ENCODE data around the gene WDR38. TPM values are rescaled to one million over a fixed set of nuclear protein-coding genes. Genes with fewer than 3 reads are reported as not detected.

WDR38 gene
- polyA plus RNA-seq, 1 experiment = not detected

DNA sequence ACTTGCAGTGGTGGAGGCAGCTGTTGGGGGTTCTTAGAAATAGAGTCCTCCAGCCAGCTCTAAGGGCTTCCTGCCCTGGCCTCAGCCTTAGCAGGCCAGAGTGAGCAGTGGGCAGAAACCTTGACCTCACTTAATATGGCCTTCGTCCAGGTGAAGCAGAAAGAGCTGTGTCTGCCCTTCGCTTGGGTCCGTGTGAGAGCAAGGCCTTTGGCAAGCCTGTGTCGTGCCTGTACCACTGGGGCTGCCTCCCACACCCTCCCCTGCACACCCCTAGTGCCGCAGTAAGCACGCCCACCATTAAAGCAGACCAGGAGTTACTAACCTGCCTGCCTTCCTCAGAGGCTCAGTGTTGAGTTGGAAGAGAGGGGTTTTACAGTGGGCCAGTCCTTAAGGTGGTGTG is 22.2 kb downstream of the WDR38 start:
- H3K4me3 ChIP-seq (ENCODE audit: low read depth, low read length) = no peak overlapping the region
- no peak for DNase-seq (ENCODE audit: low read depth, low spot score)
- TF ChIP-seq, protein P1, sequence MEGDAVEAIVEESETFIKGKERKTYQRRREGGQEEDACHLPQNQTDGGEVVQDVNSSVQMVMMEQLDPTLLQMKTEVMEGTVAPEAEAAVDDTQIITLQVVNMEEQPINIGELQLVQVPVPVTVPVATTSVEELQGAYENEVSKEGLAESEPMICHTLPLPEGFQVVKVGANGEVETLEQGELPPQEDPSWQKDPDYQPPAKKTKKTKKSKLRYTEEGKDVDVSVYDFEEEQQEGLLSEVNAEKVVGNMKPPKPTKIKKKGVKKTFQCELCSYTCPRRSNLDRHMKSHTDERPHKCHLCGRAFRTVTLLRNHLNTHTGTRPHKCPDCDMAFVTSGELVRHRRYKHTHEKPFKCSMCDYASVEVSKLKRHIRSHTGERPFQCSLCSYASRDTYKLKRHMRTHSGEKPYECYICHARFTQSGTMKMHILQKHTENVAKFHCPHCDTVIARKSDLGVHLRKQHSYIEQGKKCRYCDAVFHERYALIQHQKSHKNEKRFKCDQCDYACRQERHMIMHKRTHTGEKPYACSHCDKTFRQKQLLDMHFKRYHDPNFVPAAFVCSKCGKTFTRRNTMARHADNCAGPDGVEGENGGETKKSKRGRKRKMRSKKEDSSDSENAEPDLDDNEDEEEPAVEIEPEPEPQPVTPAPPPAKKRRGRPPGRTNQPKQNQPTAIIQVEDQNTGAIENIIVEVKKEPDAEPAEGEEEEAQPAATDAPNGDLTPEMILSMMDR (IDR thresholded peaks at IDR 0.05; ENCODE audit: low read depth, low read length) = no peak
- H3K27ac ChIP-seq (ENCODE audit: low read depth, low read length) = peak overlapping the region; percentile 2
- H3K27me3 ChIP-seq (ENCODE audit: control insufficient read depth, insufficient read depth, low read length) = no peaks in the 10 kb centered on the region
- CTCF ChIA-PET = no interaction called here
- POLR2A ChIA-PET = no interaction called here
- no peaks in the 10 kb centered on the region for H3K9me3 ChIP-seq (ENCODE audit: control insufficient read depth, insufficient read depth, low read length)

DNA sequence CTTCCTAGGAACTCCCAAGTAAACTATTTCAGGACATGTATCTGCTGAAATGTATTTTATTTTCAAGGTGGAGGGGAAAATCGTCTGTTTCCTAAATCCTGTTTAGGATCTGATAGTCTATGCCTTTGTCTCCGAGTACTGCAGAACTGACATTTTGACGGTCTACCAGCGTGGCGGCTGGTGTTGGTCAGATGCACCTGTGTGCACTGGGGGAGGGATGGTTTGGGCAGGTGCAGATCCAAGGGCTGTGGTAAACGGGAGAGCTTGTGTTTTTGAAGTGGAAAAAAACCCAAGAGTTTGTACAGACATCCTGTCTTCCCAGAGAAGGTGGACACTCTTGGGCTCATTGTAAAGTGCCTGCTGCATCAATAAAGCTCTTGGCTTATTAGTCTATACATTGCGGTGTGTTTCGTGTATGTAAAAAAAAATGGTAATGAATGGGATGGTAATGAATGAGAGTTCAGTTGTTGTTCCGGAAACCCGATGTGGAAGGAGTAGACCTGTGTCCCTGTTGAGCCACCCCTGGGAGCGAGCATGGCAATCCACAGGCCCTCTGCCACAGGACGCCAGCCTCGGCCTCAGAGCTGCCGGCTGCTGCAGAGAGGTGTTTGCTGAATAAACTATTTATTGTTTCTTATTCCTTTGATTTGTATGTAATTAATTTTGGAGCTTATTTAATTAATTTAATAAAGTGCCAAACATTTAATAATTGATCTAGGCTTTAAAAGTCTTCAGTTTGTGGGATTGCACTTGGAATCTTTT is 23.9 kb downstream of the WDR38 start:
- POLR2A ChIA-PET = interaction anchor here (1.0 to 1.4 kb wide), 2 partner anchors 15 kb away, joined by 7 to 10 read pairs; partner anchors contain the start of genes ARPC5L and RPL35
- CTCF ChIA-PET = interaction anchor here (0.5 to 1.7 kb wide), 5 partner anchors 17 to 491 kb away, joined by 3 to 7 read pairs (median 3); partner anchors contain the start of gene WDR38
- H3K27ac ChIP-seq (ENCODE audit: low read depth, low read length) = no peak overlapping the region

DNA sequence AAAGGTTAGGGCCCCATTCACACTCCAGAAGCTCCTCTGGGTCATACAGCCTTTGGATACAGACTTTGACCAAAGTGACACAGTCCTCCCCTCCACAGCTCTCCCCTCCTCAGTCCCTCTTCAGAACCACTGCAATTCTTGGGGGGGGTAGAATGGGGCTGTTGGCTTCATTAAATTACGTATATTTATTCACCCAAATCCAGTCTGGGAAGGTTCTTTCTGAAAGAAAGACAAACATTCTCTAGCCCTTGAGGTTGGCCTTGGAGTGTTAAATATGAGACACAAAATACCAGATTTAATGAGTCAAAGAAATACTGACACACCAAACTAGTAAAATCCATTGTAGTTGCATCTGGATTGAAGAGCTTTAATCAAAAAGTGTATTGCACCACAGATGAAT is 24.8 kb downstream of the WDR38 start:
- Histone ChIP-seq H3K9me3 (ENCODE audit: control insufficient read depth, insufficient read depth, low read length) (no peaks in the 10 kb centered on the region; the same call in 1 of the 2 replicates), H3K27ac (ENCODE audit: low read depth, low read length) (no peak overlapping the region), H3K27me3 (ENCODE audit: control insufficient read depth, insufficient read depth, low read length) (no peaks in the 10 kb centered on the region), H3K4me3 (ENCODE audit: low read depth, low read length) (no peak overlapping the region)
- DNase-seq (ENCODE audit: low read depth, low spot score) = no peak
- ChIA-PET CTCF (interaction anchor here (0.9 to 1.7 kb wide), 3 partner anchors 16 to 25 kb away, joined by 3 to 7 read pairs (median 3); partner anchors contain the start of gene WDR38), POLR2A (interaction anchor here (1.0 to 1.2 kb wide), 2 partner anchors 16 to 17 kb away, joined by 3 to 10 read pairs; partner anchors contain the start of genes ARPC5L and RPL35)
- TF ChIP-seq, protein P1 (IDR thresholded peaks at IDR 0.05; ENCODE audit: low read depth, low read length) = no peak

More for the DNA sequence above, 23.9 kb downstream of the WDR38 start:
- Histone ChIP-seq H3K9me3 (ENCODE audit: control insufficient read depth, insufficient read depth, low read length) (no peaks in the 10 kb centered on the region; the same call in 1 of the 2 replicates), H3K27me3 (ENCODE audit: control insufficient read depth, insufficient read depth, low read length) (no peaks in the 10 kb centered on the region), H3K4me3 (ENCODE audit: low read depth, low read length) (no peak overlapping the region)
- no peak for DNase-seq (ENCODE audit: low read depth, low spot score)
- TF ChIP-seq, protein P1 (IDR thresholded peaks at IDR 0.05; ENCODE audit: low read depth, low read length) = no peak

DNA sequence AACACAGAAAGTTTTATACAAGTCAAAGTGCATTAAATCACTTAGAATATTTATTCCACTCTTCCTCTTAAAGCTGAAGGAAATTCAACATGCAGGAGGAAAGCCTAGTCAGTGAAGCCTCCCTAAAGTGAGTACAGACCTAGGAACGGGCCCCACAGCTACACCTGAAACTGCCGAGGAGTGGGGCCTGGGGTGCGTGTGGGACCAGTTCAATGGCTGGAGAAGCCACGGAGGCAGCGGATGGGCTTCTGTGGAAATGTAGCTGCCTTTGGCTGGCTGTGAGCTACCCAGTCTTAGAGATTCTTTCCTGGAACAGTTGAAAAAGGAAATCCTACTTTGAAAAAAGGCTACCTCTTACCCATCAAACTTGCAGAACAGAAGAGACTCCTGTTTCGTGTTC is 25.3 kb downstream of the WDR38 start:
- ChIA-PET CTCF (interaction anchor here (1.3 to 1.7 kb wide), 2 partner anchors 15 to 25 kb away, joined by 3 to 7 read pairs; partner anchors contain the start of gene WDR38), POLR2A (interaction anchor here (0.5 to 1.2 kb wide), 2 partner anchors 18 to 44 kb away, joined by 3 to 4 read pairs; no protein-coding TSS in a partner anchor)
- H3K27ac ChIP-seq (ENCODE audit: low read depth, low read length) = no peak overlapping the region
- H3K4me3 ChIP-seq (ENCODE audit: low read depth, low read length) = no peak overlapping the region
- no peaks in the 10 kb centered on the region; the same call in 1 of the 2 replicates for H3K9me3 ChIP-seq (ENCODE audit: control insufficient read depth, insufficient read depth, low read length)
- TF ChIP-seq, protein P1 (IDR thresholded peaks at IDR 0.05; ENCODE audit: low read depth, low read length) = no peak
- no peak for DNase-seq (ENCODE audit: low read depth, low spot score)
- H3K27me3 ChIP-seq (ENCODE audit: control insufficient read depth, insufficient read depth, low read length) = no peaks in the 10 kb centered on the region

DNA sequence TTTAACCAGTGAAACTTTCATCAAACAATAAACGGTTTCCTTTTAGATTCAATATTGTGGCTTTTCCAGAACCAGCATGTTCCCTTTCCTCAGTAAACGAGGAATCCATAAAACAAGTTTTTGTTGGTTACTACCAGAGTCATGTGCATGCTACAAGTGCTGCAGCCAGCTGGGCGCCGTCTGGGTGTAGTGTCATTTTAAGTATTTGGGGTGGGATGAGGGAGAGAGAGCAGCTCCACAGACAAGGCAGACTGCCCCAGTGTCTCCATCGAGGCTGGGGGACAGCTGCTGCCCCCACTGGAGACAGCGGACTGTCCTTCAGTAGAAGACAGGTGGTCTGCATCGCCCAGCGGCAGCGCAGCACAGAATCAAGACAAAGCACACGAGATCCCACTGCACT is 26.0 kb downstream of the WDR38 start:
- H3K27me3 ChIP-seq (ENCODE audit: control insufficient read depth, insufficient read depth, low read length) = no peaks in the 10 kb centered on the region
- CTCF ChIA-PET = no interaction called here
- POLR2A ChIA-PET = no interaction called here
- no peak overlapping the region for H3K4me3 ChIP-seq (ENCODE audit: low read depth, low read length)
- TF ChIP-seq, protein P1 (IDR thresholded peaks at IDR 0.05; ENCODE audit: low read depth, low read length) = no peak
- H3K27ac ChIP-seq (ENCODE audit: low read depth, low read length) = peak overlapping the region; percentile 21
- H3K9me3 ChIP-seq (ENCODE audit: control insufficient read depth, insufficient read depth, low read length) = no peaks in the 10 kb centered on the region; the same call in 1 of the 2 replicates
- no peak for DNase-seq (ENCODE audit: low read depth, low spot score)
